Measurements from ENCODE around the gene HDAC9.

DNA sequence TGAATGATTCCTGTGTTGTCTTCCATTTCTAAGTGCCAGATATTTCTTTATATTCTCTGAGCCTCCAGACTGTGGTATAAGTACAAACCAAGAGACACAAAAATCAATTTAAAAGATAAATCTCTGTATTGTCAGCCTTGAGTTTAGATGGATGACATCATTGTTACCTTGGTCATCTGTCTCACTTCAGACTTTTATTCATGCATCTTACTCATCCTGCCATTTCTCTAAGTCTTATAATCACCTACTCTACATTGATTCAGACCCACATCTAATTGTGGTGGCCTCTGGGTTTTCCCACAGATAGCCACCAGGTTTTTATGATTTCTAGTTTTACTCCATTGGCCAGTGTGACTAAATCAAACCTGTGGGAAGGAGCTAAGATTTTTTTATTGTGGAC is 26.8 kb upstream of the HDAC9 start:
- TF ChIP-seq POLR2A (IDR thresholded peaks at IDR 0.05): no peak
- TF ChIP-seq, protein P1, sequence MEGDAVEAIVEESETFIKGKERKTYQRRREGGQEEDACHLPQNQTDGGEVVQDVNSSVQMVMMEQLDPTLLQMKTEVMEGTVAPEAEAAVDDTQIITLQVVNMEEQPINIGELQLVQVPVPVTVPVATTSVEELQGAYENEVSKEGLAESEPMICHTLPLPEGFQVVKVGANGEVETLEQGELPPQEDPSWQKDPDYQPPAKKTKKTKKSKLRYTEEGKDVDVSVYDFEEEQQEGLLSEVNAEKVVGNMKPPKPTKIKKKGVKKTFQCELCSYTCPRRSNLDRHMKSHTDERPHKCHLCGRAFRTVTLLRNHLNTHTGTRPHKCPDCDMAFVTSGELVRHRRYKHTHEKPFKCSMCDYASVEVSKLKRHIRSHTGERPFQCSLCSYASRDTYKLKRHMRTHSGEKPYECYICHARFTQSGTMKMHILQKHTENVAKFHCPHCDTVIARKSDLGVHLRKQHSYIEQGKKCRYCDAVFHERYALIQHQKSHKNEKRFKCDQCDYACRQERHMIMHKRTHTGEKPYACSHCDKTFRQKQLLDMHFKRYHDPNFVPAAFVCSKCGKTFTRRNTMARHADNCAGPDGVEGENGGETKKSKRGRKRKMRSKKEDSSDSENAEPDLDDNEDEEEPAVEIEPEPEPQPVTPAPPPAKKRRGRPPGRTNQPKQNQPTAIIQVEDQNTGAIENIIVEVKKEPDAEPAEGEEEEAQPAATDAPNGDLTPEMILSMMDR (IDR thresholded peaks at IDR 0.05): no peak
